K562 (cell line): Measurements from ENCODE around the gene CAPZA1. TPM values are rescaled to one million over a fixed set of nuclear protein-coding genes. Genes with fewer than 3 reads are reported as not detected.
A peak's percentile ranks its signal among the peaks of the same experiment; 100 is the strongest.

Experiments
- DPF2 ChIP-seq: fragments of 450-650 bp; IDR thresholded peaks from 2 replicates; pipeline ENCODE4 v1.6.1; 2016
- FOXK1 ChIP-seq: sonication (generic); formaldehyde crosslinking; IDR thresholded peaks from 2 replicates; pipeline ENCODE4 v1.8.0; 2022; ENCODE audit warnings: missing genetic modification reagents, mild to moderate bottlenecking, borderline replicate concordance
- FOXK2 ChIP-seq, 2 experiments: fragments of 450-650 bp; IDR thresholded peaks in 1 of 2; conservative IDR thresholded peaks in 1 of 2; 2 replicates each; pipeline ENCODE4 v1.6.1; 2016; ENCODE audit warnings: low read depth in 2 of 2, mild to moderate bottlenecking in 1 of 2
- FOXM1 ChIP-seq, 2 experiments: fragments of 450-650 bp in 1 of 2; sonication (generic) in 1 of 2; formaldehyde crosslinking in 1 of 2; IDR thresholded peaks; 2 replicates each; pipeline versions ENCODE4 v1.6.1 to v1.9.0; 2017 to 2022; ENCODE audit warnings: low read depth in 2 of 2, mild to moderate bottlenecking in 2 of 2, missing genetic modification reagents in 1 of 2, moderate library complexity in 1 of 2
- NCOA1 ChIP-seq: fragments of 450-650 bp; IDR thresholded peaks from 2 replicates; pipeline ENCODE4 v1.6.1; 2016; ENCODE audit warnings: low read depth
- NELFE ChIP-seq: IDR thresholded peaks from 2 replicates; pipeline ENCODE4 v1.6.1; 2011; ENCODE audit warnings: mild to moderate bottlenecking; ENCODE audit not compliant: insufficient read depth, insufficient read length
- NFIC ChIP-seq: fragments of 450-650 bp; IDR thresholded peaks from 2 replicates; pipeline ENCODE4 v1.6.1; 2017; ENCODE audit warnings: mild to moderate bottlenecking, inconsistent platforms
- NR3C1 ChIP-seq: sonication (generic); formaldehyde crosslinking; IDR thresholded peaks from 2 replicates; pipeline ENCODE4 v1.8.1; 2022; ENCODE audit warnings: missing genetic modification reagents
- POLR2G ChIP-seq: fragments of 200-400 bp; formaldehyde crosslinking; IDR thresholded peaks from 2 replicates; pipeline ENCODE4 v1.6.1; 2017; ENCODE audit warnings: low read depth, mild to moderate bottlenecking, antibody characterized with exemption, low read length, moderate library complexity
- RBFOX2 ChIP-seq: fragments of 200-400 bp; formaldehyde crosslinking; IDR thresholded peaks from 2 replicates; pipeline ENCODE4 v1.6.1; 2017; ENCODE audit warnings: low read depth, mild to moderate bottlenecking, low read length, moderate library complexity
- RFX5 ChIP-seq: IDR thresholded peaks from 2 replicates; pipeline ENCODE4 v1.6.1; 2011; ENCODE audit warnings: low read depth, mild to moderate bottlenecking, improper control_type of control experiment, low read length
- SMAD3 ChIP-seq: fragments of 450-650 bp; formaldehyde crosslinking; conservative IDR thresholded peaks from 2 replicates; pipeline ENCODE4 v1.4.0; 2020; ENCODE audit warnings: mild to moderate bottlenecking
- ZFX ChIP-seq: sonication (generic); formaldehyde crosslinking; IDR thresholded peaks from 2 replicates; pipeline ENCODE4 v1.8.0; 2022; ENCODE audit warnings: mild to moderate bottlenecking, missing genetic modification reagents, moderate library complexity
- ZNF764 ChIP-seq: fragments of 250-450 bp; sonication (Bioruptor Pico); IDR thresholded peaks from 2 replicates; pipeline ENCODE4 v1.4.0; 2020; ENCODE audit warnings: low read depth, mild to moderate bottlenecking, moderate library complexity
- ZNF79 ChIP-seq: fragments of 250-450 bp; sonication (Bioruptor Pico); IDR thresholded peaks from 2 replicates; pipeline ENCODE4 v1.4.0; 2020; ENCODE audit warnings: low read depth, mild to moderate bottlenecking, moderate library complexity
- polyA plus RNA-seq, 8 experiments: library from polyadenylated mRNA; depleted of rRNA in 4 of 8; stranded (reverse) in 5 of 8; unstranded in 3 of 8; fragments of >200 nt; fragmentation: Nextera tagmentation in 2 of 8; fragmentation: Illumina TruSeq in 1 of 8; extraction: Ambion mirVana in 2 of 8; extraction: Trizol in 1 of 8; gene quantifications; 2 replicates each; pipeline versions ENCODE4 v1.2.1 to v1.2.3, GENCODE V29; 2011 to 2014; ENCODE audit warnings: inconsistent platforms in 1 of 8, missing spikeins in 1 of 8
- total RNA-seq, 7 experiments: library from RNA; depleted of rRNA in 6 of 7; stranded (reverse); fragments of >200 nt in 6 of 7; fragmentation: Illumina TruSeq in 2 of 7; extraction: Trizol in 2 of 7; gene quantifications; 2 replicates each; pipeline versions ENCODE4 v1.2.1 to v1.2.3, GENCODE V29; 2011 to 2021; ENCODE audit warnings: low replicate concordance in 1 of 7
- TF ChIP-seq, protein P1 (sequence below): sonication (generic); formaldehyde crosslinking; IDR thresholded peaks from 2 replicates; pipeline ENCODE4 v1.8.1; 2022; ENCODE audit warnings: missing genetic modification reagents
- TF ChIP-seq, protein P2 (sequence below): IDR thresholded peaks from 2 replicates; pipeline ENCODE4 v1.6.1; 2012; ENCODE audit warnings: low read depth, low read length, improper control_type of control experiment, borderline replicate concordance
- TF ChIP-seq, protein P3 (sequence below), 2 experiments: fragments of 450-650 bp in 1 of 2; IDR thresholded peaks; 2 replicates each; pipeline ENCODE4 v1.6.1; 2011 to 2017; ENCODE audit warnings: low read depth in 2 of 2, antibody characterized with exemption in 1 of 2, borderline replicate concordance in 1 of 2, low read length in 1 of 2, mild to moderate bottlenecking in 1 of 2, mixed read lengths in 1 of 2; ENCODE audit not compliant: control insufficient read depth in 1 of 2
- TF ChIP-seq, protein P4 (sequence below): fragments of 250-450 bp; sonication (Bioruptor Pico); IDR thresholded peaks from 2 replicates; pipeline ENCODE4 v1.6.1; 2021; ENCODE audit warnings: mild to moderate bottlenecking

The CAPZA1 gene
- total and polyA plus RNA-seq, 9 of the 15 experiments (the other 6 are each of a cell fraction or from before 2014, with no cell fraction given), result 237 to 1,020 (median 306) TPM

DNA sequence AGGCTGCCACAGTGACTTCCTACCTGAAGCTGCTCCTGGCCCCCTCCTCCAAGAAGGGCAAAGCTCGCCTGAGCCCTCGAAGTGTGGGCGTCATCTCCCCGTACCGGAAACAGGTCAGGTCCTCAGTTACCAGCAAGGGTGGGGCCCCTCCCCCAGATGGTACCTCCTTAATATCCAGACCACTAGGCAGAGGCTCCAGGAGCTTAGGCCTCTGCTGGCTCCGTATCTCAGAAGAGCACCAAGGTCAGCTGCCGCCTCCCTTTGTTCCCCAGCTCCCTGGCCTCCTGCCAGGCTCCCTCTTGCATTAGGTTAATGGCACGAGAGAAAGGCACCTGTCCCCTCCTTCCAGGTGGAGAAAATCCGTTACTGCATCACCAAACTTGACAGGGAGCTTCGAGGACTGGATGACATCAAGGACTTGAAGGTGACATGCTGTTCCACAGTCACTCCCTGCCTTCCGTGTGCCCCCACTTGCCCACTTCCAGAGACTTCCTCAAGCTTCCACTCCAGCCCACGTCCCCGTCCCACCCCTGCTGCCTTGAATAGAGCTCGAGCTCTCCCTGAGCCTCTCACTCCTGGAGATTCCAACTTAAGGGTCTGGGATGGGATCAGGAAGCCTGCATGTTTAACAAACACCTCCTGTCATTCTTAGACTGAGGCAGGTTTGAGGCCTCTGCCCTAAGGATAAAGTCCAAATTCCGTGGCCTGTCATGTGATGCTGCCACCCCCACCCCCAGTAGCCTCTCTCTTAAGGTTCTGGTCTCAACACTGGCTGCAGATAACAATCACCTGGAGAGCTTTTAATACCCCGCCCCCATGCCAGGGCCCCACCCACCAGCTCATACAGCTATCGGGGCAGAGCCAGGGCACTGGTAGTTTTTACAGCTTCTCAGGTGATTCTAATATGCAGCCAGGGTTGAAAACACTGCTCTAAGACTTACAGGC is 79.0 kb downstream of the CAPZA1 start (continued):
- TF ChIP-seq FOXM1 (IDR thresholded peaks at IDR 0.05; ENCODE audit: low read depth), result no peak
- no peak for TF ChIP-seq FOXM1 (CRISPR knock-in tag; IDR thresholded peaks at IDR 0.05; ENCODE audit: low read depth)
- no peak for TF ChIP-seq NCOA1
- TF ChIP-seq NFIC, result peak; percentile 92
- TF ChIP-seq RBFOX2, result peak; percentile 45
- peak; percentile 20; the same call in 1 of the 2 replicates for TF ChIP-seq ZFX (CRISPR knock-in tag)
- TF ChIP-seq, protein P1, sequence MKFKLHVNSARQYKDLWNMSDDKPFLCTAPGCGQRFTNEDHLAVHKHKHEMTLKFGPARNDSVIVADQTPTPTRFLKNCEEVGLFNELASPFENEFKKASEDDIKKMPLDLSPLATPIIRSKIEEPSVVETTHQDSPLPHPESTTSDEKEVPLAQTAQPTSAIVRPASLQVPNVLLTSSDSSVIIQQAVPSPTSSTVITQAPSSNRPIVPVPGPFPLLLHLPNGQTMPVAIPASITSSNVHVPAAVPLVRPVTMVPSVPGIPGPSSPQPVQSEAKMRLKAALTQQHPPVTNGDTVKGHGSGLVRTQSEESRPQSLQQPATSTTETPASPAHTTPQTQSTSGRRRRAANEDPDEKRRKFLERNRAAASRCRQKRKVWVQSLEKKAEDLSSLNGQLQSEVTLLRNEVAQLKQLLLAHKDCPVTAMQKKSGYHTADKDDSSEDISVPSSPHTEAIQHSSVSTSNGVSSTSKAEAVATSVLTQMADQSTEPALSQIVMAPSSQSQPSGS, result no peak
- no peak for TF ChIP-seq ZNF764
- TF ChIP-seq, protein P2, sequence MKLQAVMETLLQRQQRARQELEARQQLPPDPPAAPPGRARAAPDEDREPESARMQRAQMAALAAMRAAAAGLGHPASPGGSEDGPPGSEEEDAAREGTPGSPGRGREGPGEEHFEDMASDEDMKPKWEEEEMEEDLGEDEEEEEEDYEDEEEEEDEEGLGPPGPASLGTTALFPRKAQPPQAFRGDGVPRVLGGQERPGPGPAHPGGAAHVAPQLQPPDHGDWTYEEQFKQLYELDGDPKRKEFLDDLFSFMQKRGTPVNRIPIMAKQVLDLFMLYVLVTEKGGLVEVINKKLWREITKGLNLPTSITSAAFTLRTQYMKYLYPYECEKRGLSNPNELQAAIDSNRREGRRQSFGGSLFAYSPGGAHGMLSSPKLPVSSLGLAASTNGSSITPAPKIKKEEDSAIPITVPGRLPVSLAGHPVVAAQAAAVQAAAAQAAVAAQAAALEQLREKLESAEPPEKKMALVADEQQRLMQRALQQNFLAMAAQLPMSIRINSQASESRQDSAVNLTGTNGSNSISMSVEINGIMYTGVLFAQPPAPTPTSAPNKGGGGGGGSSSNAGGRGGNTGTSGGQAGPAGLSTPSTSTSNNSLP, result no peak
- no peak for TF ChIP-seq FOXK2 (conservative IDR thresholded peaks at IDR 0.05 in 1 of 2, IDR thresholded peaks at IDR 0.05 in 1 of 2; ENCODE audit: low read depth in 2 of 2)
- no peak for TF ChIP-seq RFX5
- no peak for TF ChIP-seq DPF2
- no peak for TF ChIP-seq FOXK1
- TF ChIP-seq ZNF79, result no peak
- no peak for TF ChIP-seq NELFE
- peak; percentile 60 for TF ChIP-seq POLR2G
- TF ChIP-seq, protein P3, sequence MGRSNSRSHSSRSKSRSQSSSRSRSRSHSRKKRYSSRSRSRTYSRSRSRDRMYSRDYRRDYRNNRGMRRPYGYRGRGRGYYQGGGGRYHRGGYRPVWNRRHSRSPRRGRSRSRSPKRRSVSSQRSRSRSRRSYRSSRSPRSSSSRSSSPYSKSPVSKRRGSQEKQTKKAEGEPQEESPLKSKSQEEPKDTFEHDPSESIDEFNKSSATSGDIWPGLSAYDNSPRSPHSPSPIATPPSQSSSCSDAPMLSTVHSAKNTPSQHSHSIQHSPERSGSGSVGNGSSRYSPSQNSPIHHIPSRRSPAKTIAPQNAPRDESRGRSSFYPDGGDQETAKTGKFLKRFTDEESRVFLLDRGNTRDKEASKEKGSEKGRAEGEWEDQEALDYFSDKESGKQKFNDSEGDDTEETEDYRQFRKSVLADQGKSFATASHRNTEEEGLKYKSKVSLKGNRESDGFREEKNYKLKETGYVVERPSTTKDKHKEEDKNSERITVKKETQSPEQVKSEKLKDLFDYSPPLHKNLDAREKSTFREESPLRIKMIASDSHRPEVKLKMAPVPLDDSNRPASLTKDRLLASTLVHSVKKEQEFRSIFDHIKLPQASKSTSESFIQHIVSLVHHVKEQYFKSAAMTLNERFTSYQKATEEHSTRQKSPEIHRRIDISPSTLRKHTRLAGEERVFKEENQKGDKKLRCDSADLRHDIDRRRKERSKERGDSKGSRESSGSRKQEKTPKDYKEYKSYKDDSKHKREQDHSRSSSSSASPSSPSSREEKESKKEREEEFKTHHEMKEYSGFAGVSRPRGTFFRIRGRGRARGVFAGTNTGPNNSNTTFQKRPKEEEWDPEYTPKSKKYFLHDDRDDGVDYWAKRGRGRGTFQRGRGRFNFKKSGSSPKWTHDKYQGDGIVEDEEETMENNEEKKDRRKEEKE (IDR thresholded peaks at IDR 0.05; ENCODE audit: borderline replicate concordance in 1 of 2, control insufficient read depth in 1 of 2, low read depth in 2 of 2, low read length in 1 of 2), result no peak
- TF ChIP-seq NR3C1 (CRISPR knock-in tag), result no peak
- TF ChIP-seq, protein P4, sequence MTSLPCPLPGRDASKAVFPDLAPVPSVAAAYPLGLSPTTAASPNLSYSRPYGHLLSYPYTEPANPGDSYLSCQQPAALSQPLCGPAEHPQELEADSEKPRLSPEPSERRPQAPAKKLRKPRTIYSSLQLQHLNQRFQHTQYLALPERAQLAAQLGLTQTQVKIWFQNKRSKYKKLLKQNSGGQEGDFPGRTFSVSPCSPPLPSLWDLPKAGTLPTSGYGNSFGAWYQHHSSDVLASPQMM, result no peak
- no peak for TF ChIP-seq SMAD3 (CRISPR knock-in tag)
